ENCODE data around the gene RAB10. TPM values are rescaled to one million over a fixed set of nuclear protein-coding genes. Genes with fewer than 3 reads are reported as not detected.
A peak's percentile ranks its signal among the peaks of the same experiment; 100 is the strongest.

Gene RAB10
- total and polyA plus RNA-seq, 2 donors, result 61.3 to 72.9 TPM

DNA sequence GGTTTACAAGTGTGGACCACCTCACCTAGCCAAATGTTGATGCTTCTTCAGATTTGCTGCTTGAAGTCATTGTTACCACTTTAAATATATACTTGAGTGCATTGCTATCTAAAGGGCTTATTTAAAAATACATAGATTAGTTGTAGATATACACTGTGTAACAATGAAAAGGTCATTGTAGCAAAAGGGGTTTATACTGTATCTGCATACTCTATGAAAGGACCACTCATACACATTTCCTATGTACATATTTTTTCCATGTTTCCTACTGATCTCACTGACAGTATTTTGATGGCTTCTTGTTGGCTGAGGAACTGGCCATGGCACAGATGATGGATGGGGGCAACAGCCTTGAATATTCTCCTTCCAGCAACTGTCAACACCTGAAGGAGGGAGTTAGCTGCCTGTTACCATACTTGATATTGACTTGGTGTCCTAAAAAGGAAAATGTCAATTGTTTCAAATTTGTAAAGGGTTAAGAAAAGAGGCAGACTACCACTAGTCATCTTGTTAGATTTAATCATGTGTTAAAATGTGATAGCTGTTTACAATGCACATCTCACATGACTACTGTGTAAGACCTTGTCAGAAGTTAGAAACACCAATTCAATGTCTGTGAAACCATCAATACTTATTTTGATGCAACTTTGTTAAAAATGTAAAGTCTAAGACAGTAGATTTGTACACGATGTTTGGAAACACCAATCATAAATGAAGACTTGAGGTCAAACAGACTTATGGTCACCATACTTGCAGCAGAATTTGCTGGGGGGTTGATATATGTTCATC lies 33.5 kb downstream of the RAB10 start:
- Histone ChIP-seq H3K36me3 (ENCODE audit: control insufficient read depth in 2 of 2, insufficient read depth in 2 of 2, low read length in 1 of 2) (peaks cover 0 to 2% of the 10 kb centered on the region in 2 donors), H3K27me3 (ENCODE audit: control insufficient read depth in 2 of 2, insufficient read depth in 1 of 2, low read length in 1 of 2) (no peaks in the 10 kb centered on the region), H3K4me3 (ENCODE audit: low read length in 2 of 2) (no peak overlapping the region), H3K9me3 (ENCODE audit: control insufficient read depth in 2 of 2, insufficient read depth in 1 of 2, low read length in 1 of 2) (peaks cover 0 to 4% of the 10 kb centered on the region in 2 donors), H3K4me1 (ENCODE audit: control insufficient read depth in 2 of 2, insufficient read depth in 2 of 2, low read length in 2 of 2) (peaks cover 9 to 17% of the 10 kb centered on the region in 2 donors), H3K27ac (ENCODE audit: low read depth in 1 of 2, low read length in 1 of 2) (no peak overlapping the region)
- WGBS, result 95% methylated on average over 1 of the region's 1 CpG
- DNase-seq (ENCODE audit: low read depth in 6 of 9, low spot score in 9 of 9), result no peak

DNA sequence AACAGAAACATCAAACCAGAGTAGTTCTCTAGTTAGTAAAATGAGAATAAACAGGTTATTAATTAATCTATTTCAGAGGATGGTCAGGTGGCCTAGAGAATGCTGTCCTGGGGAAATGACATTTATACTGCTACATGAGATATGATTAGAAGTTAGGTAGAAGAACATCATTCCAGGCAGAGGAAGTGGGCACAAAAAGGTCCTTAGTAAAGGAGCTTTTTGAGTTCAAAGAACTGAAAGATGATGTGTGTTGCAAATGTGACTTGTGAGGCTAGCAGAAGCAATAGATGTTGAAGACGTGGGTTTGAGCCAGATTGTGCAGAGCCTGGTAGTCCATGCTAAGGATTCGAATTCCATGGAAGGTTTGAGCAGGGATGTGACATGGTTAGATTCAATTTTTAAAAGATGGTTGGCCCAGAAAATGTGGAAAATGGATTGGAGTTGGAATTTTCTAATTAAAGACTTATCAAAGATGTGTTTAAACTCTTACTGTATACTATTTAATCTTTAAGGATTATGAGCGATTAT lies 34.2 kb downstream of the RAB10 start:
- WGBS, result 63% methylated on average over 3 of the region's 3 CpGs
- H3K27ac ChIP-seq (ENCODE audit: low read depth in 1 of 2, low read length in 1 of 2), result peak overlapping the region in 1 of 2 donors; percentile 50
- no peak overlapping the region for H3K4me3 ChIP-seq (ENCODE audit: low read length in 2 of 2)
- H3K9me3 ChIP-seq (ENCODE audit: control insufficient read depth in 2 of 2, insufficient read depth in 1 of 2, low read length in 1 of 2), result peaks cover 0 to 4% of the 10 kb centered on the region in 2 donors
- peaks cover 9 to 17% of the 10 kb centered on the region in 2 donors for H3K4me1 ChIP-seq (ENCODE audit: control insufficient read depth in 2 of 2, insufficient read depth in 2 of 2, low read length in 2 of 2)
- peaks cover 0 to 2% of the 10 kb centered on the region in 2 donors for H3K36me3 ChIP-seq (ENCODE audit: control insufficient read depth in 2 of 2, insufficient read depth in 2 of 2, low read length in 1 of 2)
- H3K27me3 ChIP-seq (ENCODE audit: control insufficient read depth in 2 of 2, insufficient read depth in 1 of 2, low read length in 1 of 2), result no peaks in the 10 kb centered on the region
- peak in 1 of 9 donors; percentile 27 for DNase-seq (ENCODE audit: low read depth in 6 of 9, low spot score in 9 of 9)

DNA sequence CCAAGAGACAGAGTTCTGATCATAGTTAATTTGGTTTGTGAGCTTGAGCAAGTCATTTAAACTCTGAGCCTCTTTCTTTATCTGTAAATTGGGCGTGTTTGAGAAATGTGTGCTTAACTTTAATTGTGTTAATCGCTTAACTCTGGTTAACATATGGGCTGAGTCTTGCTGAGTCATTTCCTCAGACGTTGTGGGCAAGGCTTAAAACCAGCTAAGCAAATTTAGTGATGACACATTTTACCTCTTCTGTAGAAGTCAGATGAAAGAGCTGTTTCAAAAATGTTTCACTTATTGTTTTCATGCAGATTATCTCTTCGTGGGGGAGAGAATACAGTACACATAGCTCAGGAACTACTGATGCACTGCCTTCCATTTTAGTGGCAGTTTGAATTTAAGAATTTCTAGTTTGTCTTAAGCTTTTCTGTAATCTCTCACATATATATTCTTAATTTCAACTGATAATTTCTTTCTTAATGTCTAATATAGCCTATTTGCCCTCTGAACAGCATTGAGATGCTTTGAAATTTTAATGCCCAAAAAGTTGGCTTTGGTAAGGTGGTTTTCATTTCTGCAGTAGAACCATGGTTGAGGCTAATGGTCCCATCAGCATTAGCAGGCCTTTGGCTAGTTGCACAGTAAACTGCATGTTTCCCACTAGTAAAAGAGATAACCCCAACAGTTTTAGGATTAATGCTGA lies 34.9 kb downstream of the RAB10 start:
- Histone ChIP-seq H3K4me1 (ENCODE audit: control insufficient read depth in 2 of 2, insufficient read depth in 2 of 2, low read length in 2 of 2) (peaks cover 9 to 17% of the 10 kb centered on the region in 2 donors), H3K4me3 (ENCODE audit: low read length in 2 of 2) (no peak overlapping the region), H3K27me3 (ENCODE audit: control insufficient read depth in 2 of 2, insufficient read depth in 1 of 2, low read length in 1 of 2) (no peaks in the 10 kb centered on the region), H3K27ac (ENCODE audit: low read depth in 1 of 2, low read length in 1 of 2) (peak overlapping the region in 1 of 2 donors; percentile 50), H3K36me3 (ENCODE audit: control insufficient read depth in 2 of 2, insufficient read depth in 2 of 2, low read length in 1 of 2) (peaks cover 0 to 2% of the 10 kb centered on the region in 2 donors), H3K9me3 (ENCODE audit: control insufficient read depth in 2 of 2, insufficient read depth in 1 of 2, low read length in 1 of 2) (peaks cover 0 to 4% of the 10 kb centered on the region in 2 donors)
- DNase-seq (ENCODE audit: low read depth in 6 of 9, low spot score in 9 of 9), result peak; percentile 26 to 82 (median 58)
- 3% methylated on average over 4 of the region's 4 CpGs for WGBS

DNA sequence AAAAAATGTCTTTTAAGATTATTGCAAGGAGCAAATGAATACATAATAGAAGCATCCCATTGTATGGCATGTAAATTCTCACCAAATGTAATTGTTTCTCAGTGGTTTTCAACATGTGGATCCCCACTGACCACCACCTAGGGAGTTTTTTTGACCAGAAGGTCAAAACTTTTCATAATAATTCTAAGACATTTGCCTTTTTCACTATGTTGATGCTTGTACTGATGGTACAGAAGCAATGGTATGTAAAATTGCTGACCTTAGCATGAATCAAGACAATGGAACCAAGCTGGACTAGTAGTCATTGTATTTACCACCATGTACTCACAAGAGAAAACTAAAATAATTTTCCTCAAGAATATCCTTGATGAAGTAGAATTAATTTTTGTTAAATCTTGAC lies 36.8 kb downstream of the RAB10 start:
- Histone ChIP-seq H3K27ac (ENCODE audit: low read depth in 1 of 2, low read length in 1 of 2) (no peak overlapping the region), H3K9me3 (ENCODE audit: control insufficient read depth in 2 of 2, insufficient read depth in 1 of 2, low read length in 1 of 2) (peaks cover 0 to 4% of the 10 kb centered on the region in 2 donors), H3K4me3 (ENCODE audit: low read length in 2 of 2) (no peak overlapping the region), H3K27me3 (ENCODE audit: control insufficient read depth in 2 of 2, insufficient read depth in 1 of 2, low read length in 1 of 2) (no peaks in the 10 kb centered on the region), H3K4me1 (ENCODE audit: control insufficient read depth in 2 of 2, insufficient read depth in 2 of 2, low read length in 2 of 2) (peaks cover 9 to 17% of the 10 kb centered on the region in 2 donors), H3K36me3 (ENCODE audit: control insufficient read depth in 2 of 2, insufficient read depth in 2 of 2, low read length in 1 of 2) (peaks cover 0 to 2% of the 10 kb centered on the region in 2 donors)
- no peak for DNase-seq (ENCODE audit: low read depth in 6 of 9, low spot score in 9 of 9)

DNA sequence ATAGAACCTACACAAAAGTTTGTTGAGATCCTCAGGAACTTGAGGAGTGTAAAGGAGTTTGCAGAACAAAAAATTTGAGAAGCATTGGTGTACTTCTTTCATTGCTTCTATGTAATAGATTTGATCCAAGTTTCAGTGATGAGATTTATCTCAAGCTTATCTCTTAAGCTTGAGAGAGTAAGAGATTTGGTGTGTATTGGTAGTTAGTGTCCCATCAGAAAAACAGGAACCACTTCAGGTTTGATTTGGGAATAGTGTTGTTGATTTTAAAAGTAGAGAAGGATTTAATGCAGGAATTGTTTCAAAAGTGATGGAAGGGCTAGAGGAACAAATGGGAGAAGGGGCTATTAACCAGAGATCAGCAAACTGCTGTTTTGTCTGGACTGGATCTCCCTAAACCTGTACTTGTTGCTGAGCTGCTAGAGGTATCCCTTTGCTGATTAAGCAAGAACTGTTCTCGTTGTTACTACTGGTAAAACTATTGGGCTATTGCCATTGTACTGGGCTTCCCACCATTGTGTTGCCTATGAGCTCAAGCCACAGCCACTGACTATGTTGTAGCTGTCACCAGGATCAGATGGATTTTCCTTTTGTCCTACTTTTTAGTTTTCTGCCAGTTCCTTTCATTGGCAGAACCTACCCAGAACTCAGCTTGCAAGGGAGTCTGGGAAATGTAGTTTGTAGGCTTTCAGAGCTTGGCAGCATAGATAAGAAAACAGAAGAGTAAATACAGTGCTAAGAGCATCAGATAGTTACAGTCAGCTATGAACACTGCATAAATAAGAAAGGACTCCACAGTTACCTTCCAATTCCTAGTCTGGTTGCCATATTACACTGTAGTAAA lies 39.3 kb downstream of the RAB10 start:
- 96% methylated on average over 1 of the region's 1 CpG for WGBS
- Histone ChIP-seq H3K4me3 (ENCODE audit: low read length in 2 of 2) (no peak overlapping the region), H3K27ac (ENCODE audit: low read depth in 1 of 2, low read length in 1 of 2) (no peak overlapping the region), H3K27me3 (ENCODE audit: control insufficient read depth in 2 of 2, insufficient read depth in 1 of 2, low read length in 1 of 2) (no peaks in the 10 kb centered on the region), H3K9me3 (ENCODE audit: control insufficient read depth in 2 of 2, insufficient read depth in 1 of 2, low read length in 1 of 2) (peaks cover 0 to 4% of the 10 kb centered on the region in 2 donors), H3K36me3 (ENCODE audit: control insufficient read depth in 2 of 2, insufficient read depth in 2 of 2, low read length in 1 of 2) (no peaks in the 10 kb centered on the region), H3K4me1 (ENCODE audit: control insufficient read depth in 2 of 2, insufficient read depth in 2 of 2, low read length in 2 of 2) (peaks cover 7 to 14% of the 10 kb centered on the region in 2 donors)
- no peak for DNase-seq (ENCODE audit: low read depth in 6 of 9, low spot score in 9 of 9)

DNA sequence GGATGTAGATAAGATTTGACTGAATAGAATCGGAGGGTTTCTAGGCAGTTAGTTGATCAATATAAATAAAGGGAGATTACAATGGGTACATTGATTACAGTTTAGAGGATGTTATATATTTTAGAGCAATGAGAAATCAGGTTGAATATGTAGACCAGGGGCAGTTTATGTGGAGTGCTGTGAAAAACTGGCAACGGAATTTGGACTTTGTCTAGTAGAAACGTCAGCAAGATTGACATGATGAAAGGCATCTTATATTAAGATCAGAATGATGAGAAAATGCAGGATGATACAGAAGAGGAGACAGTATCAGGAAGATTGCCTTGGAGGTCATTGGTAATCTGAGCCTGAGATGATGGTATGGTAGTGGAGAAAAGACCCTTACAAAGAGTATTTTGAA lies 39.9 kb downstream of the RAB10 start:
- H3K4me1 ChIP-seq (ENCODE audit: control insufficient read depth in 2 of 2, insufficient read depth in 2 of 2, low read length in 2 of 2), result peaks cover 2 to 10% of the 10 kb centered on the region in 2 donors
- DNase-seq (ENCODE audit: low read depth in 6 of 9, low spot score in 9 of 9), result no peak
- 97% methylated on average over 3 of the region's 3 CpGs for WGBS

DNA sequence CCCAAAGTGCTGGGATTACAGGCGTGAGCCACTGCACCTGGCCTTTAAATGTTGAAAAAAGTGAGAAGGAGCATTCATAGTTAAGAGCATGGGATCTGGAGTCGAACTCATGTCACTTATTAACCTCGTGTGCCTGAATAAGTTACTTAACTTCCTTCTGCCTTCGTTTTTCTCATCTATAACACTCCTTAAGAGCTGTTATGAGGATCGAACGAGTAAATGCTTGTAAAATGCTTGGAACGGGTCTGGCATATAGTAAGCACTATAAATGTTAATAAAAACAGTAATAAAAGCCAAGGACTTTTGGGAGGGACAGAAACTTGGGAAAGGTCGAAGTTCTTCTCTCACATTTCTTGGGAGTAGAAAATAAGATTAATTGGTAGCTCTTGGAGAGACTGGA lies 40.8 kb downstream of the RAB10 start:
- no peak for DNase-seq (ENCODE audit: low read depth in 6 of 9, low spot score in 9 of 9)
- no peaks in the 10 kb centered on the region for H3K27me3 ChIP-seq (ENCODE audit: control insufficient read depth in 2 of 2, insufficient read depth in 1 of 2, low read length in 1 of 2)
- H3K4me3 ChIP-seq (ENCODE audit: low read length in 2 of 2), result no peak overlapping the region
- no peak overlapping the region for H3K27ac ChIP-seq (ENCODE audit: low read depth in 1 of 2, low read length in 1 of 2)
- WGBS, result 94% methylated on average over 8 of the region's 8 CpGs
- no peaks in the 10 kb centered on the region for H3K36me3 ChIP-seq (ENCODE audit: control insufficient read depth in 2 of 2, insufficient read depth in 2 of 2, low read length in 1 of 2)
- peaks cover 0 to 5% of the 10 kb centered on the region in 2 donors for H3K9me3 ChIP-seq (ENCODE audit: control insufficient read depth in 2 of 2, insufficient read depth in 1 of 2, low read length in 1 of 2)
- peaks cover 2 to 4% of the 10 kb centered on the region in 2 donors for H3K4me1 ChIP-seq (ENCODE audit: control insufficient read depth in 2 of 2, insufficient read depth in 2 of 2, low read length in 2 of 2)

More for the DNA sequence above, 39.9 kb downstream of the RAB10 start:
- no peaks in the 10 kb centered on the region for H3K36me3 ChIP-seq (ENCODE audit: control insufficient read depth in 2 of 2, insufficient read depth in 2 of 2, low read length in 1 of 2)
- H3K4me3 ChIP-seq (ENCODE audit: low read length in 2 of 2), result no peak overlapping the region
- H3K27ac ChIP-seq (ENCODE audit: low read depth in 1 of 2, low read length in 1 of 2), result no peak overlapping the region
- peaks cover 0 to 4% of the 10 kb centered on the region in 2 donors for H3K9me3 ChIP-seq (ENCODE audit: control insufficient read depth in 2 of 2, insufficient read depth in 1 of 2, low read length in 1 of 2)
- no peaks in the 10 kb centered on the region for H3K27me3 ChIP-seq (ENCODE audit: control insufficient read depth in 2 of 2, insufficient read depth in 1 of 2, low read length in 1 of 2)

DNA sequence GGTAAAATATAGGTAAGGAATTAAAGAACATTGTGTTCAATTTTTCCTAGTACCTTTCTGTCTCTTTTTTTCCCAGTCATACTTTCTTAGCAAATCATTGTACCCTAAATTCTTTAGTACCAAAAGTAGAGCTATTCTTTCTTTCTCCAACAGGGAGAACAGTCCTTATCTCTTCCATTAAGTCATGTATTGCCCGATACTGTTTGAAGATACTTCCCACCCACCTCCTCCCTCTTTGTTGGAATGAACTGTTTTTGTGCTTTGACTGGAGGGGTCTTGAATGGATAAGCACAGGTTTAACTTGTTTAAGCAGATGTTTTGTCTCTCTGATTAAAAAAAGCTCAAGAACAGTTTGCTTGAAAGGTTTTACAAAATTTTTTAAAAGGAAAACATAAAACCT lies 41.3 kb downstream of the RAB10 start:
- no peak for DNase-seq (ENCODE audit: low read depth in 6 of 9, low spot score in 9 of 9)
- WGBS, result 95% methylated on average over 1 of the region's 1 CpG
- peaks cover 0 to 4% of the 10 kb centered on the region in 2 donors for H3K9me3 ChIP-seq (ENCODE audit: control insufficient read depth in 2 of 2, insufficient read depth in 1 of 2, low read length in 1 of 2)
- H3K4me3 ChIP-seq (ENCODE audit: low read length in 2 of 2), result no peak overlapping the region
- no peaks in the 10 kb centered on the region for H3K36me3 ChIP-seq (ENCODE audit: control insufficient read depth in 2 of 2, insufficient read depth in 2 of 2, low read length in 1 of 2)
- H3K27me3 ChIP-seq (ENCODE audit: control insufficient read depth in 2 of 2, insufficient read depth in 1 of 2, low read length in 1 of 2), result no peaks in the 10 kb centered on the region
- H3K27ac ChIP-seq (ENCODE audit: low read depth in 1 of 2, low read length in 1 of 2), result no peak overlapping the region
- peaks cover 0 to 2% of the 10 kb centered on the region in 2 donors for H3K4me1 ChIP-seq (ENCODE audit: control insufficient read depth in 2 of 2, insufficient read depth in 2 of 2, low read length in 2 of 2)

All from thymus (tissue), 11 donors.